ENCODE measurements around the gene P2RY8. TPM values are rescaled to one million over a fixed set of nuclear protein-coding genes. Genes with fewer than 3 reads are reported as not detected.

Gene P2RY8
- total RNA-seq, 6 donors from 2014 or later = 1.7 to 4.4 (median 3.3) TPM

DNA sequence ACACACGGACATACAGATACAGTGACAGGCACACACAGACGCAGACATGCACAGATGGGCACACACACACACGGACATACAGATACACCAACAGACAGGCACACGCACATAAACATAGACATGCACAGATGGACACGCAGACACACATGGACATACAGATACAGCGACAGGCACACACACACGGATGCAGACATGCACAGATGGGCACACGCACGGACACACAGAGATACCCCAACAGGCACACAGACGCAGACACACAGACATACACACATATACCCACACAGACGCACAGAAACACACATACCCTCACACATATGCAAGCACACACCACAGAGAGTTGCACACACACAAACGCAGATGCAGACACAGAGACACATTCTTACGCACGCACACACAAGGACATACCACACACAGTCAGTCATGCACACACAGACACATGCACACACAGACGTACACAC lies 120.6 kb downstream of the P2RY8 start:
- no peak for ATAC-seq (ENCODE audit: low FRiP score in 2 of 2)
- no peak overlapping the region for H3K27ac ChIP-seq
- H3K4me3 ChIP-seq = no peak overlapping the region
- no peaks in the 10 kb centered on the region for H3K27me3 ChIP-seq
- H3K36me3 ChIP-seq = peaks cover 0 to 62% (median 34%) of the 10 kb centered on the region in 4 donors
- H3K9me3 ChIP-seq = peaks cover 0 to 5% (median 0%) of the 10 kb centered on the region in 4 donors
- no peak for DNase-seq
- TF ChIP-seq, protein P1, sequence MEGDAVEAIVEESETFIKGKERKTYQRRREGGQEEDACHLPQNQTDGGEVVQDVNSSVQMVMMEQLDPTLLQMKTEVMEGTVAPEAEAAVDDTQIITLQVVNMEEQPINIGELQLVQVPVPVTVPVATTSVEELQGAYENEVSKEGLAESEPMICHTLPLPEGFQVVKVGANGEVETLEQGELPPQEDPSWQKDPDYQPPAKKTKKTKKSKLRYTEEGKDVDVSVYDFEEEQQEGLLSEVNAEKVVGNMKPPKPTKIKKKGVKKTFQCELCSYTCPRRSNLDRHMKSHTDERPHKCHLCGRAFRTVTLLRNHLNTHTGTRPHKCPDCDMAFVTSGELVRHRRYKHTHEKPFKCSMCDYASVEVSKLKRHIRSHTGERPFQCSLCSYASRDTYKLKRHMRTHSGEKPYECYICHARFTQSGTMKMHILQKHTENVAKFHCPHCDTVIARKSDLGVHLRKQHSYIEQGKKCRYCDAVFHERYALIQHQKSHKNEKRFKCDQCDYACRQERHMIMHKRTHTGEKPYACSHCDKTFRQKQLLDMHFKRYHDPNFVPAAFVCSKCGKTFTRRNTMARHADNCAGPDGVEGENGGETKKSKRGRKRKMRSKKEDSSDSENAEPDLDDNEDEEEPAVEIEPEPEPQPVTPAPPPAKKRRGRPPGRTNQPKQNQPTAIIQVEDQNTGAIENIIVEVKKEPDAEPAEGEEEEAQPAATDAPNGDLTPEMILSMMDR (IDR thresholded peaks at IDR 0.05) = no peak
- TF ChIP-seq EP300 (IDR thresholded peaks at IDR 0.05) = no peak
- TF ChIP-seq POLR2AphosphoS5 (IDR thresholded peaks at IDR 0.05) = no peak
- TF ChIP-seq POLR2A (IDR thresholded peaks at IDR 0.05) = no peak
- 66 to 78% methylated on average over 9 to 15 of the region's 15 CpGs for WGBS, 2 donors
- no peaks in the 10 kb centered on the region for H3K4me1 ChIP-seq

Other genes with a start within 250 kb of the P2RY8 start
- 10 to 100 TPM in 5 of 6 donors, 1 to 10 TPM in 1; 8.8 to 62.3 (median 31.9) TPM for gene IL3RA, start 200.4 kb downstream of the P2RY8 start, total RNA-seq
- gene SLC25A6, start 145.1 kb downstream of the P2RY8 start, total RNA-seq = 100 to 1,000 TPM; 158 to 460 (median 285) TPM
- gene ASMTL, start 84.3 kb downstream of the P2RY8 start, total RNA-seq = 10 to 100 TPM; 11.0 to 28.3 (median 23.2) TPM
- 100 to 1,000 TPM in 2 of 6 donors, 10 to 100 TPM in 4; 40.9 to 193 (median 52.4) TPM for gene AKAP17A, start 54.4 kb upstream of the P2RY8 start, total RNA-seq
- 1 to 10 TPM in 1 of 6 donors, not detected in 5; 2.2 TPM for gene ASMT, start 77.9 kb upstream of the P2RY8 start, total RNA-seq

Data from upper lobe of left lung (tissue), 6 donors.